ENCODE measurements around the gene KRTAP9-1.
"Not testable (repeated sequence)": the region's sequence is repeated elsewhere in the genome, so short reads cannot be mapped to it uniquely, and the experiment has no call there.

The KRTAP9-1 gene

GRCh38 chr17:41189837-41190318 lies at the start of gene KRTAP9-1:
TSS of gene KRTAP9-1 (plus strand) at chr17:41189887. CDS start at chr17:41189887, 0 bp downstream.
- not testable (repeated sequence) for DNase-seq (ENCODE audit: low read depth in 3 of 3, low spot score in 1 of 3)

GRCh38 chr17:41140360-41141131 lies 49.1 kb upstream of the KRTAP9-1 start, which contains the start of gene KRTAP4-6:
TSS of gene KRTAP4-6 (minus strand) at chr17:41140544. CDS start at chr17:41140487, 57 bp downstream.
- DNase-seq (ENCODE audit: low read depth in 3 of 3, low spot score in 1 of 3) = no peak

- no peak for DNase-seq (ENCODE audit: low read depth in 3 of 3, low spot score in 1 of 3)
These were observed 48.3 kb upstream of the KRTAP9-1 start for GRCh38 chr17:41141361-41141760.

- no peak for DNase-seq (ENCODE audit: low read depth in 3 of 3, low spot score in 1 of 3)
These were observed 44.8 kb upstream of the KRTAP9-1 start for GRCh38 chr17:41144846-41145245.

GRCh38 chr17:41145261-41145660 lies 44.4 kb upstream of the KRTAP9-1 start:
- DNase-seq (ENCODE audit: low read depth in 3 of 3, low spot score in 1 of 3) = no peak

GRCh38 chr17:41147531-41148204 lies 42.0 kb upstream of the KRTAP9-1 start:
- DNase-seq (ENCODE audit: low read depth in 3 of 3, low spot score in 1 of 3) = no peak

GRCh38 chr17:41148971-41149651 lies 40.6 kb upstream of the KRTAP9-1 start:
- DNase-seq (ENCODE audit: low read depth in 3 of 3, low spot score in 1 of 3) = not testable (repeated sequence)

GRCh38 chr17:41149652-41149985 lies 40.1 kb upstream of the KRTAP9-1 start, which contains the start of gene KRTAP4-5:
TSS of gene KRTAP4-5 (minus strand) at chr17:41149825. CDS start at chr17:41149767, 58 bp downstream.
- no peak for DNase-seq (ENCODE audit: low read depth in 3 of 3, low spot score in 1 of 3)

GRCh38 chr17:41150026-41150425 lies 39.7 kb upstream of the KRTAP9-1 start:
- DNase-seq (ENCODE audit: low read depth in 3 of 3, low spot score in 1 of 3) = no peak

- no peak for DNase-seq (ENCODE audit: low read depth in 3 of 3, low spot score in 1 of 3)
These were observed 38.2 kb upstream of the KRTAP9-1 start for GRCh38 chr17:41151525-41151924.

- no peak for DNase-seq (ENCODE audit: low read depth in 3 of 3, low spot score in 1 of 3)
These were observed 35.8 kb upstream of the KRTAP9-1 start for GRCh38 chr17:41153856-41154255.

- DNase-seq (ENCODE audit: low read depth in 3 of 3, low spot score in 1 of 3) = not testable (repeated sequence)
These were observed 29.5 kb upstream of the KRTAP9-1 start for GRCh38 chr17:41160190-41160589.

GRCh38 chr17:41160648-41161047 lies 29.0 kb upstream of the KRTAP9-1 start, which contains the start of gene KRTAP4-4:
TSS of gene KRTAP4-4 (minus strand) at chr17:41160748. CDS start at chr17:41160691, 57 bp downstream.
- no peak for DNase-seq (ENCODE audit: low read depth in 3 of 3, low spot score in 1 of 3)

- DNase-seq (ENCODE audit: low read depth in 3 of 3, low spot score in 1 of 3) = no peak
These were observed 25.9 kb upstream of the KRTAP9-1 start for GRCh38 chr17:41163828-41164227.

- DNase-seq (ENCODE audit: low read depth in 3 of 3, low spot score in 1 of 3) = no peak
These were observed 22.1 kb upstream of the KRTAP9-1 start for GRCh38 chr17:41167561-41167960.

GRCh38 chr17:41168121-41168520 lies 21.6 kb upstream of the KRTAP9-1 start, which contains the start of gene KRTAP4-3:
TSS of gene KRTAP4-3 (minus strand) at chr17:41168221. CDS start at chr17:41168172, 49 bp downstream.
- no peak for DNase-seq (ENCODE audit: low read depth in 3 of 3, low spot score in 1 of 3)

- no peak for DNase-seq (ENCODE audit: low read depth in 3 of 3, low spot score in 1 of 3)
These were observed 17.8 kb upstream of the KRTAP9-1 start for GRCh38 chr17:41171886-41172285.

GRCh38 chr17:41176744-41177387 lies 12.8 kb upstream of the KRTAP9-1 start:
- DNase-seq (ENCODE audit: low read depth in 3 of 3, low spot score in 1 of 3) = no peak

GRCh38 chr17:41177727-41178271 lies 11.9 kb upstream of the KRTAP9-1 start, which contains the start of gene KRTAP4-2:
TSS of gene KRTAP4-2 (minus strand) at chr17:41178221. CDS start at chr17:41178164, 57 bp downstream.
- no peak for DNase-seq (ENCODE audit: low read depth in 3 of 3, low spot score in 1 of 3)

- no peak for DNase-seq (ENCODE audit: low read depth in 3 of 3, low spot score in 1 of 3)
These were observed 11.3 kb upstream of the KRTAP9-1 start for GRCh38 chr17:41178341-41178740.

Measured in stimulated activated CD4-positive, alpha-beta T cell treated with anti-CD3 and anti-CD28 coated beads, TNF-alpha, amount 100 ng/mL, for 1 hour (primary cell).